Skeletal muscle tissue (tissue), 4 donors: ENCODE measurements around the gene SEZ6L. TPM values are rescaled to one million over a fixed set of nuclear protein-coding genes. Genes with fewer than 3 reads are reported as not detected.

Experiments used
- H3K27ac ChIP-seq: one replicate; pipeline ENCODE4 v1.7.0; 2013; ENCODE audit warnings: mild to moderate bottlenecking, low read depth, low read length, inconsistent platforms
- H3K27me3 ChIP-seq, 3 donors: one replicate each; pipeline ENCODE4 v1.7.0; 2013; ENCODE audit warnings: low read length in 3 of 3; ENCODE audit not compliant: control insufficient read depth in 3 of 3, insufficient read depth in 3 of 3
- H3K36me3 ChIP-seq, 3 donors: one replicate each; pipeline ENCODE4 v1.7.0; 2013; ENCODE audit warnings: low read length in 3 of 3; ENCODE audit not compliant: control insufficient read depth in 3 of 3, insufficient read depth in 3 of 3
- H3K4me1 ChIP-seq, 3 donors: one replicate each; pipeline ENCODE4 v1.7.0; 2013; ENCODE audit warnings: low read length in 3 of 3, mild to moderate bottlenecking in 3 of 3; ENCODE audit not compliant: control insufficient read depth in 3 of 3, insufficient read depth in 3 of 3
- H3K4me3 ChIP-seq, 3 donors: one replicate each; pipeline ENCODE4 v1.7.0; 2013; ENCODE audit warnings: low read length in 3 of 3
- H3K9ac ChIP-seq, 3 donors: one replicate each; pipeline ENCODE4 v1.7.0; 2013; ENCODE audit warnings: low read length in 3 of 3, mild to moderate bottlenecking in 3 of 3, moderate library complexity in 2 of 3, low read depth in 1 of 3
- H3K9me3 ChIP-seq, 3 donors: one replicate each; pipeline ENCODE4 v1.7.0; 2013; ENCODE audit warnings: low read length in 3 of 3; ENCODE audit not compliant: control insufficient read depth in 3 of 3
- total RNA-seq: library from RNA; depleted of rRNA; stranded (reverse); fragments of >200 nt; gene quantifications from one replicate; pipeline ENCODE4 v1.2.3, GENCODE V29; 2014
- donor health status: Osteomylitis.

SEZ6L gene
- total RNA-seq, 1 donor from 2014 or later: 0.52 TPM

GRCh38 chr22:26235792-26236487 lies 66.7 kb downstream of the SEZ6L start:
- H3K9me3 ChIP-seq: no peaks in the 10 kb centered on the region
- no peaks in the 10 kb centered on the region for H3K36me3 ChIP-seq
- no peak overlapping the region for H3K9ac ChIP-seq
- peaks cover 30 to 69% (median 30%) of the 10 kb centered on the region in 3 donors for H3K4me1 ChIP-seq
- no peaks in the 10 kb centered on the region for H3K27me3 ChIP-seq
- H3K27ac ChIP-seq: no peak overlapping the region
- no peak overlapping the region for H3K4me3 ChIP-seq

GRCh38 chr22:26236991-26237390 lies 67.7 kb downstream of the SEZ6L start:
- Histone ChIP-seq H3K27ac (no peak overlapping the region), H3K27me3 (peaks cover 0 to 3% (median 0%) of the 10 kb centered on the region in 3 donors), H3K36me3 (no peaks in the 10 kb centered on the region)

GRCh38 chr22:26238596-26238995 lies 69.3 kb downstream of the SEZ6L start:
- Histone ChIP-seq H3K27me3 (peaks cover 0 to 3% (median 0%) of the 10 kb centered on the region in 3 donors), H3K9me3 (no peaks in the 10 kb centered on the region), H3K36me3 (no peaks in the 10 kb centered on the region), H3K4me3 (no peak overlapping the region), H3K27ac (no peak overlapping the region), H3K4me1 (peaks cover 19 to 44% (median 20%) of the 10 kb centered on the region in 3 donors), H3K9ac (no peak overlapping the region)

More at GRCh38 chr22:26236991-26237390, 67.7 kb downstream of the SEZ6L start:
- Histone ChIP-seq H3K4me3 (no peak overlapping the region), H3K9me3 (no peaks in the 10 kb centered on the region), H3K9ac (no peak overlapping the region), H3K4me1 (peaks cover 21 to 59% (median 22%) of the 10 kb centered on the region in 3 donors)

GRCh38 chr22:26239581-26239980 lies 70.3 kb downstream of the SEZ6L start:
- no peak overlapping the region for H3K4me3 ChIP-seq
- H3K36me3 ChIP-seq: no peaks in the 10 kb centered on the region
- H3K4me1 ChIP-seq: peaks cover 10 to 34% (median 11%) of the 10 kb centered on the region in 3 donors
- peaks cover 0 to 3% (median 0%) of the 10 kb centered on the region in 3 donors for H3K27me3 ChIP-seq
- no peak overlapping the region for H3K9ac ChIP-seq
- H3K27ac ChIP-seq: no peak overlapping the region
- H3K9me3 ChIP-seq: no peaks in the 10 kb centered on the region

- H3K4me3 ChIP-seq: no peak overlapping the region
- no peaks in the 10 kb centered on the region for H3K36me3 ChIP-seq
- no peak overlapping the region for H3K27ac ChIP-seq
- H3K4me1 ChIP-seq: peaks cover 0 to 18% (median 0%) of the 10 kb centered on the region in 3 donors
- no peak overlapping the region for H3K9ac ChIP-seq
- H3K27me3 ChIP-seq: peaks cover 0 to 3% (median 0%) of the 10 kb centered on the region in 3 donors
- H3K9me3 ChIP-seq: no peaks in the 10 kb centered on the region
Observed at GRCh38 chr22:26241361-26241760, 72.1 kb downstream of the SEZ6L start.

GRCh38 chr22:26245001-26245400 lies 75.7 kb downstream of the SEZ6L start:
- no peak overlapping the region for H3K4me3 ChIP-seq
- no peak overlapping the region for H3K27ac ChIP-seq
- no peaks in the 10 kb centered on the region for H3K36me3 ChIP-seq
- no peaks in the 10 kb centered on the region for H3K9me3 ChIP-seq
- H3K4me1 ChIP-seq: no peaks in the 10 kb centered on the region
- no peak overlapping the region for H3K9ac ChIP-seq
- peaks cover 0 to 7% (median 3%) of the 10 kb centered on the region in 3 donors for H3K27me3 ChIP-seq

- Histone ChIP-seq H3K27me3 (peaks cover 0 to 8% (median 3%) of the 10 kb centered on the region in 3 donors), H3K9ac (no peak overlapping the region), H3K27ac (no peak overlapping the region), H3K36me3 (no peaks in the 10 kb centered on the region), H3K4me3 (no peak overlapping the region), H3K4me1 (no peaks in the 10 kb centered on the region), H3K9me3 (no peaks in the 10 kb centered on the region)
Observed at GRCh38 chr22:26246552-26246951, 77.3 kb downstream of the SEZ6L start.

- Histone ChIP-seq H3K4me3 (no peak overlapping the region), H3K36me3 (no peaks in the 10 kb centered on the region), H3K27me3 (peaks cover 0 to 5% (median 3%) of the 10 kb centered on the region in 3 donors), H3K27ac (no peak overlapping the region), H3K9me3 (no peaks in the 10 kb centered on the region), H3K9ac (no peak overlapping the region), H3K4me1 (no peaks in the 10 kb centered on the region)
Observed at GRCh38 chr22:26251869-26252268, 82.6 kb downstream of the SEZ6L start.

GRCh38 chr22:26259510-26259909 lies 90.2 kb downstream of the SEZ6L start:
- Histone ChIP-seq H3K9ac (no peak overlapping the region), H3K36me3 (no peaks in the 10 kb centered on the region), H3K9me3 (no peaks in the 10 kb centered on the region), H3K27ac (no peak overlapping the region), H3K27me3 (peaks cover 2 to 11% (median 5%) of the 10 kb centered on the region in 3 donors), H3K4me1 (no peaks in the 10 kb centered on the region), H3K4me3 (no peak overlapping the region)

GRCh38 chr22:26264162-26264561 lies 94.9 kb downstream of the SEZ6L start:
- peaks cover 2 to 11% (median 10%) of the 10 kb centered on the region in 3 donors for H3K27me3 ChIP-seq
- no peak overlapping the region for H3K27ac ChIP-seq
- no peaks in the 10 kb centered on the region for H3K4me1 ChIP-seq
- H3K4me3 ChIP-seq: no peak overlapping the region
- no peaks in the 10 kb centered on the region for H3K9me3 ChIP-seq
- no peak overlapping the region for H3K9ac ChIP-seq
- no peaks in the 10 kb centered on the region for H3K36me3 ChIP-seq
